IMR-90 (cell line): Measurements from ENCODE around the gene CCDC83. TPM values are rescaled to one million over a fixed set of nuclear protein-coding genes. Genes with fewer than 3 reads are reported as not detected.

Experiments
- ATAC-seq: fragments of 200-7000 bp; cut with Tn5 transposase; 2 replicates; pipeline ENCODE4 v1.9.1; 2020; ENCODE audit warnings: low read depth, mild to moderate bottlenecking, moderate library complexity
- BruUV-seq: library from RNA; stranded (reverse); fragments of 400-500 nt; replicated peaks from 2 replicates; lab custom pipeline; 2021; lab: Mats Ljungman, UMichigan
- CTCF ChIA-PET: fragments of 300-600 bp; formaldehyde crosslinking; extraction: SDS; loops from one replicate; lab custom pipeline; 2021; ENCODE audit warnings: antibody characterized with exemption; lab: Yijun Ruan, JAX
- POLR2A ChIA-PET: fragments of 300-600 bp; sonication (Branson Sonifier 250); formaldehyde crosslinking; loops from one replicate; lab custom pipeline; 2022; ENCODE audit warnings: antibody characterized with exemption; ENCODE audit not compliant: unreplicated experiment; lab: Charles Lee
- DNase-seq: peaks from one replicate; pipeline ENCODE4 v3.0.0; 2013
- H2AFZ ChIP-seq: replicated peaks from 2 replicates; pipeline ENCODE3; 2013; ENCODE audit warnings: low read length, mild to moderate bottlenecking; ENCODE audit not compliant: poor library complexity
- H2AK5ac ChIP-seq: 2 replicates; pipeline ENCODE4 v1.6.1; 2013; ENCODE audit warnings: low read depth, low read length, inconsistent platforms
- H2AK9ac ChIP-seq: replicated peaks from 2 replicates; pipeline ENCODE3; 2013; ENCODE audit warnings: mild to moderate bottlenecking, low read depth, low read length, moderate library complexity; ENCODE audit not compliant: poor library complexity
- H2BK120ac ChIP-seq: 2 replicates; pipeline ENCODE4 v1.6.1; 2013; ENCODE audit warnings: low read depth, low read length, inconsistent platforms
- H2BK15ac ChIP-seq: 3 replicates; pipeline ENCODE4 v1.6.1; 2013; ENCODE audit warnings: low read depth, low read length, inconsistent platforms
- H2BK20ac ChIP-seq: 2 replicates; pipeline ENCODE4 v1.6.1; 2013; ENCODE audit warnings: low read depth, mild to moderate bottlenecking, inconsistent platforms, low read length, moderate library complexity
- H2BK5ac ChIP-seq: 2 replicates; pipeline ENCODE4 v1.6.1; 2013; ENCODE audit warnings: mild to moderate bottlenecking, low read depth, low read length, inconsistent platforms; ENCODE audit not compliant: poor library complexity, severe bottlenecking
- H3K14ac ChIP-seq: replicated peaks from 2 replicates; pipeline ENCODE4 v1.6.1; 2013; ENCODE audit warnings: low read depth, low read length, inconsistent platforms
- H3K18ac ChIP-seq: 2 replicates; pipeline ENCODE4 v1.6.1; 2013; ENCODE audit warnings: low read depth, low read length, control low read depth
- H3K23ac ChIP-seq: 2 replicates; pipeline ENCODE4 v1.6.1; 2013; ENCODE audit warnings: low read depth, low read length, inconsistent platforms
- H3K27ac ChIP-seq: 2 replicates; pipeline ENCODE4 v1.5.1; 2013; ENCODE audit warnings: mild to moderate bottlenecking, control low read depth, low read length; ENCODE audit not compliant: insufficient read depth
- H3K27me3 ChIP-seq: 2 replicates; pipeline ENCODE4 v1.6.1; 2013; ENCODE audit warnings: low read length; ENCODE audit not compliant: control insufficient read depth, insufficient read depth
- H3K36me3 ChIP-seq: 2 replicates; pipeline ENCODE4 v1.6.1; 2013; ENCODE audit warnings: low read length, mixed read lengths; ENCODE audit not compliant: control insufficient read depth, insufficient read depth
- H3K4ac ChIP-seq: 2 replicates; pipeline ENCODE4 v1.6.1; 2013; ENCODE audit warnings: low read depth, low read length, inconsistent platforms
- H3K4me1 ChIP-seq: 2 replicates; pipeline ENCODE4 v1.6.1; 2013; ENCODE audit warnings: low read length, mixed read lengths; ENCODE audit not compliant: control insufficient read depth, insufficient read depth
- H3K4me2 ChIP-seq: 2 replicates; pipeline ENCODE4 v1.6.1; 2013; ENCODE audit warnings: low read depth, mild to moderate bottlenecking, control low read depth, low read length, moderate library complexity
- H3K4me3 ChIP-seq: 2 replicates; pipeline ENCODE4 v1.5.1; 2013; ENCODE audit warnings: low read depth, mild to moderate bottlenecking, control low read depth, low read length, moderate library complexity; ENCODE audit not compliant: insufficient read depth
- H3K56ac ChIP-seq: 2 replicates; pipeline ENCODE4 v1.6.1; 2013; ENCODE audit warnings: low read length, inconsistent platforms; ENCODE audit not compliant: insufficient read depth; ENCODE audit errors: extremely low read depth
- H3K79me1 ChIP-seq, 2 experiments: 2 replicates each; pipeline ENCODE4 v1.6.1; 2013; ENCODE audit warnings: low read length in 2 of 2, inconsistent platforms in 1 of 2, low read depth in 1 of 2
- H3K9ac ChIP-seq: 2 replicates; pipeline ENCODE4 v1.6.1; 2013; ENCODE audit warnings: low read depth, low read length, control low read depth
- H3K9me1 ChIP-seq: 2 replicates; pipeline ENCODE4 v1.6.1; 2013; ENCODE audit warnings: low read length, inconsistent platforms; ENCODE audit not compliant: insufficient read depth
- H3K9me3 ChIP-seq: 2 replicates; pipeline ENCODE4 v1.6.1; 2013; ENCODE audit warnings: low read length; ENCODE audit not compliant: control insufficient read depth, insufficient read depth
- H4K20me1 ChIP-seq: 2 replicates; pipeline ENCODE4 v1.6.1; 2013; ENCODE audit warnings: low read length, inconsistent platforms; ENCODE audit not compliant: insufficient read depth
- H4K5ac ChIP-seq: 2 replicates; pipeline ENCODE4 v1.6.1; 2013; ENCODE audit warnings: mild to moderate bottlenecking, low read depth, low read length, control low read depth
- H4K8ac ChIP-seq, 2 experiments: 2 replicates each; pipeline ENCODE4 v1.6.1; 2013; ENCODE audit warnings: low read depth in 2 of 2, low read length in 2 of 2, control low read depth in 1 of 2, inconsistent platforms in 1 of 2
- H4K91ac ChIP-seq: 2 replicates; pipeline ENCODE4 v1.6.1; 2013; ENCODE audit warnings: low read depth, low read length, inconsistent platforms; ENCODE audit not compliant: insufficient read depth
- BHLHE40 ChIP-seq: fragments of 150-350 bp; IDR thresholded peaks from 2 replicates; pipeline ENCODE4 v1.6.1; 2016; ENCODE audit warnings: mild to moderate bottlenecking, low read depth, low read length
- CHD1 ChIP-seq: IDR thresholded peaks from 2 replicates; pipeline ENCODE4 v1.6.1; 2012; ENCODE audit warnings: low read depth, low read length, improper control_type of control experiment
- MXI1 ChIP-seq: IDR thresholded peaks from 2 replicates; pipeline ENCODE4 v1.6.1; 2012; ENCODE audit warnings: low read depth, mild to moderate bottlenecking, low read length, moderate library complexity, borderline replicate concordance
- NFE2L2 ChIP-seq: fragments of 150-350 bp; IDR thresholded peaks from 2 replicates; pipeline ENCODE4 v1.6.1; 2016; ENCODE audit warnings: low read depth, mild to moderate bottlenecking, low read length
- POLR2A ChIP-seq: IDR thresholded peaks from 2 replicates; pipeline ENCODE4 v1.6.1; 2012; ENCODE audit warnings: mild to moderate bottlenecking, low read depth, low read length
- RCOR1 ChIP-seq: IDR thresholded peaks from 2 replicates; pipeline ENCODE4 v1.6.1; 2012; ENCODE audit warnings: mild to moderate bottlenecking, low read length, improper control_type of control experiment; ENCODE audit not compliant: insufficient replicate concordance
- RFX5 ChIP-seq: IDR thresholded peaks from 2 replicates; pipeline ENCODE4 v1.8.0; 2012; ENCODE audit warnings: low read depth, mild to moderate bottlenecking, low read length, moderate library complexity
- SMC3 ChIP-seq: fragments of 150-350 bp; IDR thresholded peaks from 2 replicates; pipeline ENCODE4 v1.6.1; 2016; ENCODE audit warnings: low read depth, mild to moderate bottlenecking, antibody characterized with exemption, low read length, moderate library complexity
- WGBS, 2 experiments: methylation state at CpG; one replicate each; pipeline versions ENCODE4 v1.1.5 to v1.1.7; 2013; ENCODE audit warnings: missing lambda C conversion rate in 2 of 2; ENCODE audit not compliant: insufficient read length in 1 of 2; ENCODE audit errors: extremely low coverage in 2 of 2; 5-methylcytosine and 5-hydroxymethylcytosine counted together
- dilution Hi-C: fragments of 300-500 bp; cut with HindIII; formaldehyde crosslinking; loops from one replicate; pipeline ENCODE4 v1.14.3; 2018; ENCODE audit warnings: low sequenced_read_pairs; ENCODE audit not compliant: unreplicated experiment
- in situ Hi-C: fragments of 300-500 bp; cut with MboI; formaldehyde crosslinking; loops from 3 replicates; pipeline ENCODE4 v1.14.3; 2019; ENCODE audit warnings: low sequenced_read_pairs, inconsistent platforms, mixed read lengths
- intact Hi-C: fragments of 100-400 bp; cut with micrococcal nuclease; formaldehyde crosslinking; loops from 2 replicates; pipeline ENCODE4 v1.10.0; 2022
- polyA plus RNA-seq, 3 experiments: library from polyadenylated mRNA; depleted of rRNA; stranded (reverse); fragments of >200 nt; gene quantifications; 2 replicates each; pipeline ENCODE4 v1.2.3, GENCODE V29; 2012; ENCODE audit warnings: low replicate concordance in 1 of 3
- total RNA-seq: library from RNA; depleted of rRNA; stranded (reverse); fragments of >200 nt; gene quantifications from 2 replicates; pipeline ENCODE4 v1.2.3, GENCODE V29; 2012
- TF ChIP-seq, protein P1 (sequence below): fragments of 150-350 bp; IDR thresholded peaks from 2 replicates; pipeline ENCODE4 v1.6.1; 2016; ENCODE audit warnings: low read depth, mild to moderate bottlenecking, low read length, moderate library complexity, borderline replicate concordance

Gene CCDC83
- total and polyA plus RNA-seq, 2 of the 4 experiments (the other 2 are of a cell fraction), result not detected

DNA sequence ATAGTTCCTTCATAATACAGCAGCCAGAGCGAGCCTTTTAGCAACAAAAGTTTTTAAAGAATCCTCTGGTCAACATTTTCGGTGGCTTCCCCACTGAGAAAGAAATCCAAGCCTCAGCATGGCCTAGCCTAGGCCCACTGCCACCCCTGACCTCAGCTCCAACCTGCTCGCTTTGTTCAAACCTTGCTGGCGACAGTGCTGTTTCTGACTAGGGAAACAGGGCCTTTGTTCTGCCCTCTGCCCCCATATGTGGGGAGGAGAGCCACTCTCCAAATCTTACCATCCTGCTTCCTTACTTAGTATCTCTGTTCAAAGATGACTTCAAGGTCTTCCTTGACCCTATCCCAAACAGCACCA, 95.8 kb downstream of the CCDC83 start:
- no peak overlapping the region for H4K5ac ChIP-seq
- no peak overlapping the region for H3K23ac ChIP-seq
- 100% methylated on average over 1 of the region's 4 CpGs; no CpG with 5 or more reads in 1 of the 2 experiments for WGBS, 2 experiments
- no TSS peak for BruUV-seq
- no peak overlapping the region for H3K4ac ChIP-seq
- H3K9me3 ChIP-seq, result no peaks in the 10 kb centered on the region
- H3K36me3 ChIP-seq, result peaks cover 3% of the 10 kb centered on the region
- H3K56ac ChIP-seq, result no peak overlapping the region
- no peak overlapping the region for H2BK15ac ChIP-seq
- H4K91ac ChIP-seq, result no peak overlapping the region
- no peak for ATAC-seq
- no peaks in the 10 kb centered on the region for H3K27me3 ChIP-seq
- no peak overlapping the region for H3K9ac ChIP-seq
- TF ChIP-seq CHD1 (no peak), POLR2A (no peak), RFX5 (no peak), MXI1 (no peak), SMC3 (no peak), RCOR1 (no peak), NFE2L2 (no peak), BHLHE40 (no peak)
- TF ChIP-seq, protein P1, sequence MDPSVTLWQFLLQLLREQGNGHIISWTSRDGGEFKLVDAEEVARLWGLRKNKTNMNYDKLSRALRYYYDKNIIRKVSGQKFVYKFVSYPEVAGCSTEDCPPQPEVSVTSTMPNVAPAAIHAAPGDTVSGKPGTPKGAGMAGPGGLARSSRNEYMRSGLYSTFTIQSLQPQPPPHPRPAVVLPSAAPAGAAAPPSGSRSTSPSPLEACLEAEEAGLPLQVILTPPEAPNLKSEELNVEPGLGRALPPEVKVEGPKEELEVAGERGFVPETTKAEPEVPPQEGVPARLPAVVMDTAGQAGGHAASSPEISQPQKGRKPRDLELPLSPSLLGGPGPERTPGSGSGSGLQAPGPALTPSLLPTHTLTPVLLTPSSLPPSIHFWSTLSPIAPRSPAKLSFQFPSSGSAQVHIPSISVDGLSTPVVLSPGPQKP, result no peak
- H3K4me2 ChIP-seq, result no peak overlapping the region
- H3K27ac ChIP-seq, result no peak overlapping the region
- intact Hi-C loops, result no loop called here
- H3K14ac ChIP-seq, result no peak overlapping the region
- H2AFZ ChIP-seq, result no peak overlapping the region
- H3K4me3 ChIP-seq, result no peak overlapping the region
- peaks cover 10% of the 10 kb centered on the region; the same call in 1 of the 2 replicates for H4K20me1 ChIP-seq
- H2BK120ac ChIP-seq, result no peak overlapping the region
- H4K8ac ChIP-seq, result no peak overlapping the region
- dilution Hi-C loops, result no loop called here
- H2BK5ac ChIP-seq, result no peak overlapping the region
- no peak overlapping the region for H3K18ac ChIP-seq
- POLR2A ChIA-PET, result no interaction called here
- in situ Hi-C loops, result no loop called here
- H2AK5ac ChIP-seq, result no peak overlapping the region
- H2AK9ac ChIP-seq, result no peak overlapping the region
- CTCF ChIA-PET, result no interaction called here
- H3K9me1 ChIP-seq, result peaks cover 11% of the 10 kb centered on the region
- H3K79me1 ChIP-seq, result peaks cover 6 to 22% of the 10 kb centered on the region in 2 experiments; a peak in 3 of 4 replicates
- DNase-seq, result no peak
- H3K4me1 ChIP-seq, result peaks cover 11% of the 10 kb centered on the region
- H2BK20ac ChIP-seq, result no peak overlapping the region
